Adipocyte (in vitro differentiated cells): Measurements from ENCODE around the gene TRIM24.
"Not testable (repeated sequence)": the region's sequence is repeated elsewhere in the genome, so short reads cannot be mapped to it uniquely, and the experiment has no call there.

Experiments
- DNase-seq: peaks from one replicate; pipeline ENCODE4 v3.0.0-alpha.2; 2015; ENCODE audit warnings: low read depth
- H3K27me3 ChIP-seq: replicated peaks from 2 replicates; pipeline ENCODE4 v1.7.0; 2013; ENCODE audit warnings: mild to moderate bottlenecking, low read length, moderate library complexity; ENCODE audit not compliant: control insufficient read depth, insufficient read depth
- H3K36me3 ChIP-seq: 2 replicates; pipeline ENCODE4 v1.7.0; 2013; ENCODE audit warnings: low read length, mild to moderate bottlenecking, moderate library complexity; ENCODE audit not compliant: control insufficient read depth, insufficient read depth, severe bottlenecking
- H3K4me1 ChIP-seq: 2 replicates; pipeline ENCODE4 v1.7.0; 2013; ENCODE audit warnings: mild to moderate bottlenecking, low read length, moderate library complexity; ENCODE audit not compliant: control insufficient read depth, insufficient read depth
- H3K4me3 ChIP-seq: 2 replicates; pipeline ENCODE4 v1.7.0; 2013; ENCODE audit warnings: mild to moderate bottlenecking, low read length, moderate library complexity
- H3K9ac ChIP-seq: 2 replicates; pipeline ENCODE4 v1.7.0; 2013; ENCODE audit warnings: mild to moderate bottlenecking, low read length, moderate library complexity
- H3K9me3 ChIP-seq: 2 replicates; pipeline ENCODE4 v1.7.0; 2013; ENCODE audit warnings: mild to moderate bottlenecking, low read length, moderate library complexity; ENCODE audit not compliant: control insufficient read depth

TRIM24 gene

GRCh38 chr7:138460176-138460648 lies at the start of gene TRIM24:
Gene TRIM24, plus strand, starts transcription at chr7:138460259. Its CDS starts 290 bp downstream, at chr7:138460549.
- H3K9me3 ChIP-seq = no peaks in the 10 kb centered on the region
- no peaks in the 10 kb centered on the region for H3K27me3 ChIP-seq
- H3K4me1 ChIP-seq = peaks cover 6% of the 10 kb centered on the region
- no peak for DNase-seq
- peak within 1 kb of the TSS; percentile 93 for H3K4me3 ChIP-seq
- no peaks in the 10 kb centered on the region for H3K36me3 ChIP-seq
- peak within 1 kb of the TSS; percentile 89 for H3K9ac ChIP-seq

GRCh38 chr7:138412077-138412476 lies 48.0 kb upstream of the TRIM24 start:
- not testable (repeated sequence) for H3K4me3 ChIP-seq, H3K9me3 ChIP-seq, H3K36me3 ChIP-seq, H3K9ac ChIP-seq, DNase-seq, H3K27me3 ChIP-seq, H3K4me1 ChIP-seq

DNA sequence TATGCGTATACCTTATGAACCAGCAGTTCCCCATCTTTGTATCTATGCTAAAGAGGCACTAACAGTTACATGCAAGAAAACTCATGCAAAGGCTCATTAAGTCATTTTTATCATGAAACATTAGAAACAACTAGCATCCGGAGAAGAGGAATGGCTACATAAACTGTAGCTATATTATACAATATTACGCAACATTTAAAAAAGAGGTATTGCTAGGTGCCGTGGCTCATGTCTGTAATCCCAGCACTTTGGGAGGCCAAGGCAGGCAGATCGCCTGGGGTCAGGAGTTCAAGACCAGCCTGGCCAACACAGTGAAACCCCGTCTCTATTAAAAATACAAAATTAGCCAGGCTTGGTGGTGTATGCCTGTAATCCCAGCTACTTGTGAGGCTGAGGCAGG lies 47.1 kb upstream of the TRIM24 start:
- DNase-seq, H3K4me1 ChIP-seq, H3K36me3 ChIP-seq, H3K9ac ChIP-seq, H3K27me3 ChIP-seq, H3K4me3 ChIP-seq, H3K9me3 ChIP-seq: not testable (repeated sequence)

GRCh38 chr7:138417078-138417700 lies 42.9 kb upstream of the TRIM24 start:
- Histone ChIP-seq H3K9ac (no peak overlapping the region), H3K9me3 (peaks cover 3% of the 10 kb centered on the region), H3K4me1 (no peaks in the 10 kb centered on the region), H3K36me3 (no peaks in the 10 kb centered on the region), H3K4me3 (no peak overlapping the region), H3K27me3 (no peaks in the 10 kb centered on the region)
- no peak for DNase-seq

- no peaks in the 10 kb centered on the region for H3K36me3 ChIP-seq
- peaks cover 3% of the 10 kb centered on the region for H3K9me3 ChIP-seq
- no peaks in the 10 kb centered on the region for H3K27me3 ChIP-seq
- H3K4me1 ChIP-seq = no peaks in the 10 kb centered on the region
- H3K4me3 ChIP-seq = no peak overlapping the region
- H3K9ac ChIP-seq = no peak overlapping the region
- DNase-seq = no peak
Measured at GRCh38 chr7:138417764-138418163, 42.3 kb upstream of the TRIM24 start.

GRCh38 chr7:138418403-138418802 lies 41.7 kb upstream of the TRIM24 start:
- H3K9me3 ChIP-seq, H3K9ac ChIP-seq, H3K27me3 ChIP-seq, H3K4me1 ChIP-seq, H3K4me3 ChIP-seq, H3K36me3 ChIP-seq, DNase-seq: not testable (repeated sequence)

DNA sequence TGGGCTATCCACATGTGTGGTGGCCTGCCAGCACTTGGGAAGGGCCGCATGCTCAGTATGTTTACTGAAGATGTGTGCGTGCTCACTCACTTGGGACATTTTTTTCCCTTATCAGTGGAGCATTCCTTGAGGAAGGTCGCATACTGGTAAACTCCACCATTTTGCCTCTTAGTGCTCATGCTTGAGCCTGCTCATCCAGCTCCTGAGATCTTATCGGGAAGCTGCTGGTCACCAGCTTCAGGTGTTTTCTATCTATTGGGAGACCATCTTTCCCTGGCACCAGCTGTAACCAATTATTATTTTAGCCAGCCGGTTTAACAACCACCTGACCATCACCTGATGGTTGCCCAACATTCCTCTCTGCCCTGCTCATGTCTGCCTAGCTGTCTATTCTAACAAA lies 35.0 kb upstream of the TRIM24 start:
- Histone ChIP-seq H3K9me3 (peaks cover 17% of the 10 kb centered on the region), H3K36me3 (no peaks in the 10 kb centered on the region), H3K4me1 (no peaks in the 10 kb centered on the region), H3K27me3 (no peaks in the 10 kb centered on the region), H3K9ac (no peak overlapping the region), H3K4me3 (no peak overlapping the region)
- no peak for DNase-seq

DNA sequence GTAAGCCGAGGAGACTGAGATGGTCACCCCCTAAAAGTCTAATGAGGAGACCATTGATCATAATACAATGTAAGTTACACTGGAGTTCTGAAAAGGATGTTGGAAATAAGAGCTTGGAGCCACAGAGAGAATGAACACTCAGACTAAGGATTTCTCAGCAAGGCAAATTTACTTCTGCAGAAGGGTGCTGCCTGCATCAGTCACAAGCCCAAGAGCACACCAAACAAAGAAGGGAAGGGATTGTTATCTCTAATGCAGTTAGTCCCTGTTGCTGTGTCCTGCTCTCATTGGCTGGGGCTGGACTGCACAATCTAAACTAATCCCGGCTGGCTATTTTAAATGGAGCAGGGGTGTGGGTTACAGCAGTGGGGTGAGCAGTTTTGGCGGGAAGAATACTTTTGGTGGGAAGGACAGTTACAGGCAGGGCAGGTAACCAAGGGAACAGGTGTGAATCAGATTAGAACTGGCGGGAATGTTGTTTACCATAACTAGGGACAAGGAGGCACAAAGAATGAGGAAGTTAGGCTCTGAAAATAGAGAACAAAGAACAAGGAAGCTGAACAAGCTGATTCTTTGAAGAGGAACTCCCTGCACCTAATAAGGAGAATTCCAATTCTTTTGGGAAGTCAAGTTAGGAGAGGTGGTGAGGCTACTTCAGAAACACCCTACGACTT lies 30.3 kb upstream of the TRIM24 start:
- H3K27me3 ChIP-seq = no peaks in the 10 kb centered on the region
- no peak overlapping the region for H3K9ac ChIP-seq
- DNase-seq = no peak
- H3K4me1 ChIP-seq = no peaks in the 10 kb centered on the region
- no peaks in the 10 kb centered on the region for H3K36me3 ChIP-seq
- peaks cover 25% of the 10 kb centered on the region for H3K9me3 ChIP-seq
- no peak overlapping the region for H3K4me3 ChIP-seq

DNA sequence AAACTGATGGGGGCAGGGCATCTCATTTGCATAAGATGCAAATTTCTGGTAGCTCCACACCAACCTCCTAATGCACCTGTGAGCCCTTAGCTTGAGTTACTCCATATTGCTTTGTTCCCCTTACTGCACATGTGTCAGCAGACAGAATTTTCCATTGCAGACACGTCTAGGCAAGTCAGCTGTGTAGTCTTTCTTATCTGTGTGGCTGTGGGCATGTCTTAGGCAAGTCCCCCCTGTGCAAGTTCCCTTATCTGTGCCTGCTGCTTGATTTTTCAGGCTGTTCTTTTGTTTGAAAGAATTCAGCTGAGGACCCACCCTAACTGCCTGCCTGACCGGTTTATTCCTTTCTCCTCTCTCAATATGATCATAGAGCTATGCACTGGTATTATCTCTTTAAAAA lies 28.5 kb upstream of the TRIM24 start:
- Histone ChIP-seq H3K4me1 (no peaks in the 10 kb centered on the region), H3K4me3 (no peak overlapping the region), H3K9me3 (peaks cover 23% of the 10 kb centered on the region), H3K36me3 (no peaks in the 10 kb centered on the region), H3K9ac (no peak overlapping the region), H3K27me3 (no peaks in the 10 kb centered on the region)
- DNase-seq = no peak

DNA sequence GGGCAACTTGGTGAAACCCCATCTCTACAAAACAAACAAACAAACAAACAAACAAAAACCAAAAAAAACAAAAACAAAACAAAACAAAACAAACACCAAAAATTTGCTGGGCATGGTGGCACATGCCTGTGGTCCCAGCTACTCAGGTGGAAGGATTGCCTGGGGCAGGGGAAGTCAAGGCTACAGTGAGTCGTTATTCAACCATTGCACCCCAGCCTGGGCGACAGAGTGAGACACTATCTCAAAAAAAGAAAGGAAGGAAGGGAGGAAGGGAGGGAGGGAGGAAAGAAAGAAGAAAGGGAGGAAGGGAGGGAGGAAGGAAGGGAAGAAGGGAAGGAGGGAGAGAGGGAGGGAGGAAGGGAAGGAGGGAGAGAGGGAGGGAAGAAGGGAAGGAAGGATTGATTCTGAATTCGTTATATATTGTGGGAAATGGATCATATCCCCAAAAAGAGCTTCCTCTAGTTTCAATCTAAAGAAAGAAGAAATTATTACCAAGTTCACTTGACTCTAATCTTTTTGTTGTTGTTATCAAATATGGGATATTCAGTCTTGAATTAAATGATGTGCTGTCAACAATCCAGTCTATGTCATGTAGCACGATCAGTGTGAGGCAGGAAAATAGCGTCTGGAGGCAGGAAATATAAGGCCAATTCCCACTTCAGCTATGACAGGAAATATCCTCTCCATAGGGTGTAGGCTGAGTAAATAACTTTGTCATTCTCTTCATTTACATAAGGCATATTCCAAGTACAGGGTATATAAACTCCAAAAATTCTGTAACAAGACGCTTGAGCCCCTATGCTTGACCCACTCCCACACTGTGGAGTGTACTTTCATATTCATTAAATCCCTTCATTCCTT lies 26.2 kb upstream of the TRIM24 start:
- no peaks in the 10 kb centered on the region for H3K36me3 ChIP-seq
- no peak overlapping the region for H3K4me3 ChIP-seq
- DNase-seq = no peak
- H3K9me3 ChIP-seq = peaks cover 23% of the 10 kb centered on the region
- no peak overlapping the region for H3K9ac ChIP-seq
- H3K4me1 ChIP-seq = no peaks in the 10 kb centered on the region
- no peaks in the 10 kb centered on the region for H3K27me3 ChIP-seq

- DNase-seq = no peak
- H3K4me3 ChIP-seq = no peak overlapping the region
- no peaks in the 10 kb centered on the region for H3K27me3 ChIP-seq
- peaks cover 19% of the 10 kb centered on the region for H3K9me3 ChIP-seq
- H3K9ac ChIP-seq = no peak overlapping the region
- no peaks in the 10 kb centered on the region for H3K4me1 ChIP-seq
- no peaks in the 10 kb centered on the region for H3K36me3 ChIP-seq
Measured at GRCh38 chr7:138434597-138435019, 25.5 kb upstream of the TRIM24 start.
